CD4-positive, alpha-beta memory T cell (primary cell): ENCODE data around the gene CELF2. TPM values are rescaled to one million over a fixed set of nuclear protein-coding genes. Genes with fewer than 3 reads are reported as not detected.

Source experiments
- CTCF ChIA-PET: fragments of 350-600 bp; sonication (Branson Sonifier 250); formaldehyde crosslinking; loops from one replicate; lab custom pipeline; 2021; ENCODE audit warnings: inconsistent platforms; ENCODE audit not compliant: partially characterized antibody; lab: Charles Lee
- POLR2A ChIA-PET: fragments of 350-600 bp; sonication (Branson Sonifier 250); formaldehyde crosslinking; loops from one replicate; lab custom pipeline; 2021; ENCODE audit not compliant: partially characterized antibody; lab: Charles Lee
- DNase-seq, 5 donors: peaks; one replicate each; pipeline versions ENCODE4 v3.0.0 to v3.0.0-alpha.2; 2020 to 2022; ENCODE audit warnings: mixed read lengths in 1 of 5
- H3K27ac ChIP-seq: one replicate; pipeline ENCODE4 v1.7.0; 2013; ENCODE audit warnings: low read depth, low read length
- H3K27me3 ChIP-seq: 2 replicates; pipeline ENCODE4 v1.7.0; 2013; ENCODE audit warnings: mild to moderate bottlenecking, low read length, moderate library complexity; ENCODE audit not compliant: insufficient read depth
- H3K36me3 ChIP-seq: 2 replicates; pipeline ENCODE4 v1.7.0; 2013; ENCODE audit warnings: mild to moderate bottlenecking, low read length, moderate library complexity; ENCODE audit not compliant: insufficient read depth
- H3K4me1 ChIP-seq: 2 replicates; pipeline ENCODE4 v1.7.0; 2013; ENCODE audit warnings: mild to moderate bottlenecking, low read length, moderate library complexity; ENCODE audit not compliant: insufficient read depth
- H3K4me3 ChIP-seq, 2 donors: one replicate each; pipeline ENCODE4 v1.7.0; 2013; ENCODE audit warnings: low read length in 2 of 2, mild to moderate bottlenecking in 1 of 2
- H3K9me3 ChIP-seq, 2 donors: one replicate each; pipeline ENCODE4 v1.7.0; 2013; ENCODE audit warnings: low read length in 2 of 2, control low read depth in 1 of 2; ENCODE audit not compliant: control insufficient read depth in 1 of 2
- H3K27ac Mint-ChIP-seq, 7 donors: one replicate each; pipeline ENCODE4 v1.8.0; 2020 to 2021; ENCODE audit warnings: mixed read lengths in 7 of 7, mild to moderate bottlenecking in 6 of 7, inconsistent platforms in 3 of 7, moderate library complexity in 3 of 7
- H3K27me3 Mint-ChIP-seq, 2 donors: one replicate each; pipeline ENCODE4 v1.8.0; 2020 to 2021; ENCODE audit warnings: mixed read lengths in 2 of 2
- H3K36me3 Mint-ChIP-seq, 2 donors: one replicate each; pipeline ENCODE4 v1.8.0; 2020 to 2021; ENCODE audit warnings: mixed read lengths in 2 of 2, inconsistent platforms in 1 of 2, mild to moderate bottlenecking in 1 of 2
- H3K4me1 Mint-ChIP-seq, 4 donors: one replicate each; pipeline ENCODE4 v1.8.0; 2020 to 2021; ENCODE audit warnings: mixed read lengths in 4 of 4, mild to moderate bottlenecking in 1 of 4
- H3K4me3 Mint-ChIP-seq, 8 donors: one replicate each; pipeline ENCODE4 v1.8.0; 2020 to 2021; ENCODE audit warnings: mixed read lengths in 8 of 8, mild to moderate bottlenecking in 7 of 8, moderate library complexity in 6 of 8, inconsistent platforms in 3 of 8
- H3K9me3 Mint-ChIP-seq, 8 donors: one replicate each; pipeline ENCODE4 v1.8.0; 2020 to 2021; ENCODE audit warnings: mixed read lengths in 8 of 8, mild to moderate bottlenecking in 5 of 8, inconsistent platforms in 3 of 8, moderate library complexity in 1 of 8
- intact Hi-C: fragments of 100-400 bp; cut with micrococcal nuclease; formaldehyde crosslinking; loops from one replicate; pipeline ENCODE4 v1.15.1; 2023
- polyA plus RNA-seq, 2 donors: library from polyadenylated mRNA; unstranded; fragments of 300-500 nt; fragmentation: Illumina TruSeq; gene quantifications; one replicate each; pipeline ENCODE4 v1.2.3, GENCODE V29; 2021
- total RNA-seq, 2 experiments: library from RNA; stranded (reverse); gene quantifications; one replicate each; pipeline ENCODE4 v1.2.3, GENCODE V29; 2021

CELF2 gene
- total and polyA plus RNA-seq, 4 experiments from 2014 or later = 122 to 180 (median 167) TPM

GRCh38 chr10:11068861-11069633 is 51.4 kb downstream of the CELF2 start:
- no peaks in the 10 kb centered on the region for H3K36me3 ChIP-seq
- POLR2A ChIA-PET = no interaction called here
- H3K4me3 ChIP-seq = no peak overlapping the region
- H3K27ac Mint-ChIP-seq = no peak overlapping the region
- no peak for DNase-seq
- H3K27ac ChIP-seq = no peak overlapping the region
- no peaks in the 10 kb centered on the region for H3K4me1 ChIP-seq
- H3K27me3 ChIP-seq = no peaks in the 10 kb centered on the region
- H3K4me1 Mint-ChIP-seq = no peaks in the 10 kb centered on the region
- peaks cover 6 to 10% of the 10 kb centered on the region in 2 donors for H3K27me3 Mint-ChIP-seq
- H3K36me3 Mint-ChIP-seq = no peaks in the 10 kb centered on the region
- no peaks in the 10 kb centered on the region for H3K9me3 ChIP-seq
- CTCF ChIA-PET = no interaction called here
- intact Hi-C loops = loop anchor here (5.0 kb wide), 1 partner anchor 52 kb away; the partner anchor contains the start of gene CELF2
- H3K9me3 Mint-ChIP-seq = no peaks in the 10 kb centered on the region
- H3K4me3 Mint-ChIP-seq = no peak overlapping the region

DNA sequence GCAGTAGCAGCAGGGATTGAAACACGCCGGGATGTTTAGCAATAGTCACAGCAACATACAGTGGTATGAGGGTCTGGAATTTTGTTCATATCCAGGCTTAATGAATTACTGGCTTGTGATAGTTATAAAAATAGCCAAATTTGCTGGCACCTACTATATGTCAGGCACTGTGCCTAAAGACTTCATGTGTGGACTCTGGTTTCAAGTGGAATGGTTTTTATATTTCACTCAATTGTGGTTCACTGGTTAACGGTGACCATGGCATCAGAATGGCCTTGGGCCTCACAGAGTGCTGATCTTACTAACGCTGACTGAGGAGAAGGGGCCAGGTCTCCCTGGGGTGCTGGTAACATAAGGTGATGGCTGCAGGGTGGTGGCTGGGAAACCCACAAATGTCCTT is 55.7 kb downstream of the CELF2 start:
- CTCF ChIA-PET = no interaction called here
- H3K27me3 Mint-ChIP-seq = peaks cover 12 to 15% of the 10 kb centered on the region in 2 donors
- H3K9me3 ChIP-seq = no peaks in the 10 kb centered on the region

DNA sequence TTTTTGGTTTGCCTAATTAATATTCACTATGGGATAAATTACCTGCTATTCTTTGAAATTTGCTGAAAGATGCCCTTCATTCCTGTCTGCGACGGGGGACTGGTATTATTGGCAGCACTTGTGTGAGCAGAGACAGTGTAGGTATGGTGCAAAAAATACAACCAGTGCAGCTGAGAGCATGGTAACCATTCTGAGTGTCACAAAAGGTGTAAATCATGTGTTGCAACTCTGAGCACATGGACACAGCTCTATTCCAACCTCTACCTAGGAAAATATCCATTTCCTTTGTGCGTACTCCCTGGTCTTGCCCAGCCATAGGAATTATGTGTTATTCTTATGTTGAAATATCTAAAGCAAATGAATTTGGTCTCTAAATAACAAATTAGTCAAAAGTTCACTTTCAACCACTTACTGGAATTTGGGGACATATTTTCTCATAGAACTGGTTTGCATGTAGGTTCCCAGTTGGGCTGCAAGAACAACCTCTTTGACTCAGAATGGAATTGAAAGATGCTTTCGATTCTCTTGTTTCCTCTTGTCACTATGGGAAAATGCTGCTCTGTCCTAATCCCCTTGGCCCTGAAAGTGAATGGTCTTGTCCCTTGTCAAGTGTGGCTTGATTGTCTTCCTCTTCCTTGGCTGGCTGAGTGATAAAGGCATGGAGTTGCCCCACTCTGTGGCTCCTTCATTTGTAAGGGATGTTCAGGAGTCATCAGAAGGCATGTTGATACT is 57.0 kb downstream of the CELF2 start:
- Histone ChIP-seq H3K9me3 (no peaks in the 10 kb centered on the region), H3K36me3 (no peaks in the 10 kb centered on the region), H3K27ac (no peak overlapping the region), H3K4me3 (no peak overlapping the region), H3K27me3 (no peaks in the 10 kb centered on the region), H3K4me1 (no peaks in the 10 kb centered on the region)
- CTCF ChIA-PET = no interaction called here
- no peaks in the 10 kb centered on the region for H3K36me3 Mint-ChIP-seq
- H3K27ac Mint-ChIP-seq = no peak overlapping the region
- POLR2A ChIA-PET = no interaction called here
- H3K4me1 Mint-ChIP-seq = peaks cover 0 to 3% (median 0%) of the 10 kb centered on the region in 4 donors
- no peak for DNase-seq
- intact Hi-C loops = no loop called here
- peaks cover 12 to 13% of the 10 kb centered on the region in 2 donors for H3K27me3 Mint-ChIP-seq
- no peaks in the 10 kb centered on the region for H3K9me3 Mint-ChIP-seq
- H3K4me3 Mint-ChIP-seq = peak overlapping the region in 2 of 8 donors; percentile 44 to 63

More for the DNA sequence above, 55.7 kb downstream of the CELF2 start:
- H3K36me3 Mint-ChIP-seq = no peaks in the 10 kb centered on the region
- no peak for DNase-seq
- Histone ChIP-seq H3K4me3 (no peak overlapping the region), H3K4me1 (no peaks in the 10 kb centered on the region), H3K36me3 (no peaks in the 10 kb centered on the region), H3K27me3 (no peaks in the 10 kb centered on the region), H3K27ac (no peak overlapping the region)
- H3K27ac Mint-ChIP-seq = no peak overlapping the region
- POLR2A ChIA-PET = no interaction called here
- intact Hi-C loops = no loop called here
- no peaks in the 10 kb centered on the region for H3K9me3 Mint-ChIP-seq
- peaks cover 0 to 3% (median 0%) of the 10 kb centered on the region in 4 donors for H3K4me1 Mint-ChIP-seq
- no peak overlapping the region for H3K4me3 Mint-ChIP-seq

DNA sequence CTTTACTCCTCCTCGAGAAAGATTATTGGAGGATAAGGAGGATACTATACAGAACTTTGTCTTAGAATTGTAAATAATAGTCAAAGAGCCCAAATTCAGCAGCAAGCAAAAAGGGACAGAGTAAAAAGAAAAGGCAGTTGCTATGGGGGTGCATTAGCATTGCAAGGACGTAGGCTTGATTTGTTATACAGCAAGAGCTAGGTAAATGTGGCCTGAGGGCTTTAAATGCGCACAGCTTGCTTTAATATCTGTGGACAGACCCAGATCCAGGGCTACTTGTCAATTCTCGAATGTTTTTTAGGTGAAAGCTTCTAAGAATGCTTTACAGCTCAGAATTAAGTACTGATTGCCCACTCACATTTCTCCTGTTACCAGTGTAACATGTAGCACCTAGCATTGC is 58.5 kb downstream of the CELF2 start:
- DNase-seq = no peak
- no peak overlapping the region for H3K27ac Mint-ChIP-seq
- no peak overlapping the region for H3K4me3 Mint-ChIP-seq
- peaks cover 0 to 3% (median 0%) of the 10 kb centered on the region in 4 donors for H3K4me1 Mint-ChIP-seq
- H3K36me3 ChIP-seq = no peaks in the 10 kb centered on the region
- H3K4me1 ChIP-seq = no peaks in the 10 kb centered on the region
- H3K36me3 Mint-ChIP-seq = no peaks in the 10 kb centered on the region
- intact Hi-C loops = no loop called here
- no peaks in the 10 kb centered on the region for H3K9me3 Mint-ChIP-seq
- no peaks in the 10 kb centered on the region for H3K9me3 ChIP-seq
- H3K27ac ChIP-seq = no peak overlapping the region
- H3K27me3 ChIP-seq = no peaks in the 10 kb centered on the region
- ChIA-PET POLR2A (no interaction called here), CTCF (no interaction called here)
- H3K27me3 Mint-ChIP-seq = peaks cover 6 to 7% of the 10 kb centered on the region in 2 donors
- H3K4me3 ChIP-seq = no peak overlapping the region

GRCh38 chr10:11080564-11080984 is 62.9 kb downstream of the CELF2 start:
- H3K9me3 ChIP-seq = no peaks in the 10 kb centered on the region
- H3K36me3 ChIP-seq = no peaks in the 10 kb centered on the region
- CTCF ChIA-PET = no interaction called here
- H3K4me3 ChIP-seq = no peak overlapping the region
- no peaks in the 10 kb centered on the region for H3K4me1 Mint-ChIP-seq
- no peaks in the 10 kb centered on the region for H3K36me3 Mint-ChIP-seq
- H3K4me3 Mint-ChIP-seq = no peak overlapping the region
- no peak overlapping the region for H3K27ac Mint-ChIP-seq
- H3K9me3 Mint-ChIP-seq = no peaks in the 10 kb centered on the region
- no peak for DNase-seq
- no peak overlapping the region for H3K27ac ChIP-seq
- H3K27me3 ChIP-seq = no peaks in the 10 kb centered on the region
- no peaks in the 10 kb centered on the region for H3K4me1 ChIP-seq
- peaks cover 3 to 6% of the 10 kb centered on the region in 2 donors for H3K27me3 Mint-ChIP-seq
- POLR2A ChIA-PET = no interaction called here
- intact Hi-C loops = no loop called here

DNA sequence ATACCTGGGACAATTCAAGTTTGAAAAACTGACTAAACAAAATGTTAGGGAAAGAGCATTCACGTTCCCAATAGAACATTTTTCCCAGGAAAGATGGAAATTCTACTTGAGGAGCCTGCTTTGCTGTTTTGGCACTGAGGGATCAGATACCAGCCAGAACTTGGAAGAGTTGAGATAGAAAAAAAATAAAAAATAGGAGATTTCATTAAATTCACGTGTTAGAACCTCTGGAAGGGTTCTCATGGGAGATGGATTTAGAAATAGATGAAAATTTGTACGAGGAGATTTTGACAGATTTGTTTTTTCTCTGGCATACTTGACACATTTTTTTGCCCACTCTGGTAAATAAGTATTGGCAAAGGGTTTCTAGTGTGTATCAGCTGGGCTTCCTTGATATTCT is 63.7 kb downstream of the CELF2 start:
- Mint-ChIP-seq H3K4me3 (no peak overlapping the region), H3K9me3 (no peaks in the 10 kb centered on the region), H3K27ac (no peak overlapping the region), H3K4me1 (no peaks in the 10 kb centered on the region), H3K36me3 (no peaks in the 10 kb centered on the region), H3K27me3 (peaks cover 2 to 3% of the 10 kb centered on the region in 2 donors)
- no peaks in the 10 kb centered on the region for H3K27me3 ChIP-seq
- no peaks in the 10 kb centered on the region for H3K36me3 ChIP-seq
- DNase-seq = no peak
- intact Hi-C loops = no loop called here
- no peaks in the 10 kb centered on the region for H3K4me1 ChIP-seq
- ChIA-PET POLR2A (no interaction called here), CTCF (no interaction called here)
- no peak overlapping the region for H3K27ac ChIP-seq
- no peak overlapping the region for H3K4me3 ChIP-seq
- no peaks in the 10 kb centered on the region for H3K9me3 ChIP-seq

GRCh38 chr10:11082526-11082925 is 64.9 kb downstream of the CELF2 start:
- no peak overlapping the region for H3K27ac ChIP-seq
- no peak overlapping the region for H3K4me3 Mint-ChIP-seq
- peaks cover 2 to 3% of the 10 kb centered on the region in 2 donors for H3K27me3 Mint-ChIP-seq
- H3K4me3 ChIP-seq = no peak overlapping the region
- ChIA-PET POLR2A (no interaction called here), CTCF (no interaction called here)
- H3K27ac Mint-ChIP-seq = no peak overlapping the region
- no peaks in the 10 kb centered on the region for H3K36me3 Mint-ChIP-seq
- DNase-seq = no peak
- no peaks in the 10 kb centered on the region for H3K9me3 Mint-ChIP-seq
- no peaks in the 10 kb centered on the region for H3K4me1 Mint-ChIP-seq
- H3K27me3 ChIP-seq = no peaks in the 10 kb centered on the region
- no peaks in the 10 kb centered on the region for H3K36me3 ChIP-seq
- H3K9me3 ChIP-seq = no peaks in the 10 kb centered on the region
- H3K4me1 ChIP-seq = no peaks in the 10 kb centered on the region
- intact Hi-C loops = no loop called here
